Vagina (tissue), 2 donors: ENCODE results near the gene COA5. TPM values are rescaled to one million over a fixed set of nuclear protein-coding genes. Genes with fewer than 3 reads are reported as not detected.
A peak's percentile ranks its signal among the peaks of the same experiment; 100 is the strongest.

Experiments used
- DNase-seq, 2 donors: peaks; one replicate each; pipeline ENCODE4 v3.0.0-alpha.2; 2017; ENCODE audit errors: extremely low spot score in 2 of 2
- H3K27ac ChIP-seq: fragments of 200-600 bp; sonication (generic); one replicate; pipeline ENCODE4 v1.5.1; 2019
- H3K27me3 ChIP-seq: fragments of 200-600 bp; sonication (generic); one replicate; pipeline ENCODE4 v1.5.1; 2019
- H3K36me3 ChIP-seq, 2 donors: fragments of 200-600 bp; sonication (generic); one replicate each; pipeline ENCODE4 v1.5.1; 2017 to 2019
- H3K4me1 ChIP-seq: fragments of 200-600 bp; sonication (generic); one replicate; pipeline ENCODE4 v1.5.1; 2019
- H3K4me3 ChIP-seq, 2 donors: fragments of 200-600 bp; sonication (generic); 1 replicate in 1 of 2; 2 replicates in 1 of 2; pipeline ENCODE4 v1.5.1; 2016 to 2019
- H3K9me3 ChIP-seq: fragments of 200-600 bp; sonication (generic); one replicate; pipeline ENCODE4 v1.5.1; 2019
- POLR2A ChIP-seq, 2 donors: fragments of 450-650 bp; IDR thresholded peaks; one replicate each; pipeline ENCODE4 v1.6.1; 2017; ENCODE audit warnings: antibody characterized with exemption in 2 of 2, mild to moderate bottlenecking in 2 of 2, moderate library complexity in 2 of 2
- POLR2AphosphoS5 ChIP-seq, 2 donors: sonication (generic); formaldehyde crosslinking; IDR thresholded peaks; one replicate each; pipeline ENCODE4 v1.9.0; 2017; ENCODE audit warnings: antibody characterized with exemption in 2 of 2, mild to moderate bottlenecking in 2 of 2, low read depth in 1 of 2; ENCODE audit not compliant: insufficient read depth in 1 of 2
- intact Hi-C: fragments of 100-400 bp; cut with DNase I; formaldehyde crosslinking; loops from one replicate; pipeline ENCODE4 v1.15.1; 2023
- total RNA-seq: library from RNA; depleted of rRNA; stranded (reverse); fragments of >200 nt; gene quantifications from one replicate; pipeline ENCODE4 v1.2.3, GENCODE V29; 2016
- TF ChIP-seq, protein P1 (sequence below), 3 experiments: fragments of 450-650 bp in 2 of 3; fragments of 200-600 bp in 1 of 3; sonication (generic) in 1 of 3; IDR thresholded peaks; one replicate each; pipeline ENCODE4 v1.5.1; 2017 to 2019; ENCODE audit warnings: antibody characterized with exemption in 3 of 3, mild to moderate bottlenecking in 2 of 3, moderate library complexity in 2 of 3

COA5 gene
- total RNA-seq, 1 donor from 2014 or later = 24.1 TPM

GRCh38 chr2:98588880-98589431 is 19.4 kb downstream of the COA5 start:
- Histone ChIP-seq H3K9me3 (no peaks in the 10 kb centered on the region), H3K27me3 (no peaks in the 10 kb centered on the region), H3K4me1 (no peaks in the 10 kb centered on the region), H3K27ac (no peak overlapping the region), H3K36me3 (peaks cover 0 to 16% of the 10 kb centered on the region in 2 donors), H3K4me3 (no peak overlapping the region)
- intact Hi-C loops = no loop called here
- DNase-seq = no peak
- TF ChIP-seq POLR2AphosphoS5 (IDR thresholded peaks at IDR 0.05; ENCODE audit: insufficient read depth in 1 of 2, low read depth in 1 of 2) = peak in 1 of 2 donors; percentile 0
- TF ChIP-seq POLR2A (IDR thresholded peaks at IDR 0.05) = no peak

DNA sequence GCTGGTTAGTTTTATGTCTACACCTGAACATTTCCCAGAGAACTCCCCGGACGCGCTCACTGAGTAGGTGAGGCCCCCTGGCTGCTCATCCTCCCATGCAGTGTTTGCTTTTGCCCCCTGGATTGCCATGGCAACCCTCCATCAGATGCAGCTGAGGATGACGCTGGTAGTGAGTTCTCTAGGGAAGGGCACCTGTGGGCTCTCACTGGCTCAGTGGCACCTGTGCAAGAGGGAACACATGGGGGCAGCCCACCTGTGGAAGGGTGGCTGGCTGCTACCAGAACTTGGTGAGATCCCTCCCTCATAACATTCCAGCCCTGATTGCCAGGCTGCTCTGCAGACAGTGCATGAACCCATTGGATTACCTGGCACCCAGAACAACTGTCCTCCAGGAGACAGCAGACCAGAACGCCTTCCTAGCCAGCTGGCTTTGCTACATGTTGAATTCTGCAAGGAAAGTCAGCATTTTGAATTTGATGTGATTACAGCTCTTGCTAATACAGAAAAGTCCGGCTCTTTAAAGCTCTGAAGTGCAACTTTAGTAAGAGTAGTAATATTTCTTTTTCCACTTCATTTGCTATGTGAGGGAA is 21.7 kb downstream of the COA5 start:
- DNase-seq = peak in 1 of 2 donors; percentile 70
- Histone ChIP-seq H3K4me1 (no peaks in the 10 kb centered on the region), H3K27ac (no peak overlapping the region), H3K9me3 (no peaks in the 10 kb centered on the region), H3K36me3 (peaks cover 0 to 22% of the 10 kb centered on the region in 2 donors), H3K27me3 (no peaks in the 10 kb centered on the region), H3K4me3 (no peak overlapping the region)
- intact Hi-C loops = no loop called here
- TF ChIP-seq, protein P1, sequence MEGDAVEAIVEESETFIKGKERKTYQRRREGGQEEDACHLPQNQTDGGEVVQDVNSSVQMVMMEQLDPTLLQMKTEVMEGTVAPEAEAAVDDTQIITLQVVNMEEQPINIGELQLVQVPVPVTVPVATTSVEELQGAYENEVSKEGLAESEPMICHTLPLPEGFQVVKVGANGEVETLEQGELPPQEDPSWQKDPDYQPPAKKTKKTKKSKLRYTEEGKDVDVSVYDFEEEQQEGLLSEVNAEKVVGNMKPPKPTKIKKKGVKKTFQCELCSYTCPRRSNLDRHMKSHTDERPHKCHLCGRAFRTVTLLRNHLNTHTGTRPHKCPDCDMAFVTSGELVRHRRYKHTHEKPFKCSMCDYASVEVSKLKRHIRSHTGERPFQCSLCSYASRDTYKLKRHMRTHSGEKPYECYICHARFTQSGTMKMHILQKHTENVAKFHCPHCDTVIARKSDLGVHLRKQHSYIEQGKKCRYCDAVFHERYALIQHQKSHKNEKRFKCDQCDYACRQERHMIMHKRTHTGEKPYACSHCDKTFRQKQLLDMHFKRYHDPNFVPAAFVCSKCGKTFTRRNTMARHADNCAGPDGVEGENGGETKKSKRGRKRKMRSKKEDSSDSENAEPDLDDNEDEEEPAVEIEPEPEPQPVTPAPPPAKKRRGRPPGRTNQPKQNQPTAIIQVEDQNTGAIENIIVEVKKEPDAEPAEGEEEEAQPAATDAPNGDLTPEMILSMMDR (IDR thresholded peaks at IDR 0.05) = no peak
- TF ChIP-seq POLR2A (IDR thresholded peaks at IDR 0.05) (no peak), POLR2AphosphoS5 (IDR thresholded peaks at IDR 0.05; ENCODE audit: insufficient read depth in 1 of 2, low read depth in 1 of 2) (no peak)

DNA sequence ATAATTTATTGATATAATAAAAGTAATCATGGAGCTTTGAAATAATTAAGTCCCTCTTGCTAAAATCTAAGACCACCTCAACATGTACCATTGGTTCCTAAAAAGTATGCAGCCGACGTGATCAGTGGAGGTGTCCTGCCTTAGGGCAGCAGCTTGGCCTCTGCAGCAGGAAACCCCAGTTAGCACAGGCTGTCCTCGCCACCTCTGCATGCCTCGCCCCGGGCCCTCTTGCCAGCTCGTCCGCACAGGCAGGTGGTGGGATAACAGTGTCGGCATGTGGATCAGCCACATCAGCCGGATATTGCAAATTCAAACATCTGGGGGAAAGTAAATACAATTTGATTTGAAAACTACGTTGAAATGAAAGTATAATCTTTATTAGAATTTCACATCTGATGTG is 22.9 kb downstream of the COA5 start:
- H3K9me3 ChIP-seq = no peaks in the 10 kb centered on the region
- peaks cover 0 to 20% of the 10 kb centered on the region in 2 donors for H3K36me3 ChIP-seq
- H3K4me3 ChIP-seq = no peak overlapping the region
- no peaks in the 10 kb centered on the region for H3K27me3 ChIP-seq
- peak in 1 of 2 donors; percentile 62 for DNase-seq
- H3K27ac ChIP-seq = no peak overlapping the region
- TF ChIP-seq, protein P1 (IDR thresholded peaks at IDR 0.05) = no peak
- no peak for TF ChIP-seq POLR2A (IDR thresholded peaks at IDR 0.05)
- TF ChIP-seq POLR2AphosphoS5 (IDR thresholded peaks at IDR 0.05; ENCODE audit: insufficient read depth in 1 of 2, low read depth in 1 of 2) = no peak
- H3K4me1 ChIP-seq = no peaks in the 10 kb centered on the region
- intact Hi-C loops = no loop called here

DNA sequence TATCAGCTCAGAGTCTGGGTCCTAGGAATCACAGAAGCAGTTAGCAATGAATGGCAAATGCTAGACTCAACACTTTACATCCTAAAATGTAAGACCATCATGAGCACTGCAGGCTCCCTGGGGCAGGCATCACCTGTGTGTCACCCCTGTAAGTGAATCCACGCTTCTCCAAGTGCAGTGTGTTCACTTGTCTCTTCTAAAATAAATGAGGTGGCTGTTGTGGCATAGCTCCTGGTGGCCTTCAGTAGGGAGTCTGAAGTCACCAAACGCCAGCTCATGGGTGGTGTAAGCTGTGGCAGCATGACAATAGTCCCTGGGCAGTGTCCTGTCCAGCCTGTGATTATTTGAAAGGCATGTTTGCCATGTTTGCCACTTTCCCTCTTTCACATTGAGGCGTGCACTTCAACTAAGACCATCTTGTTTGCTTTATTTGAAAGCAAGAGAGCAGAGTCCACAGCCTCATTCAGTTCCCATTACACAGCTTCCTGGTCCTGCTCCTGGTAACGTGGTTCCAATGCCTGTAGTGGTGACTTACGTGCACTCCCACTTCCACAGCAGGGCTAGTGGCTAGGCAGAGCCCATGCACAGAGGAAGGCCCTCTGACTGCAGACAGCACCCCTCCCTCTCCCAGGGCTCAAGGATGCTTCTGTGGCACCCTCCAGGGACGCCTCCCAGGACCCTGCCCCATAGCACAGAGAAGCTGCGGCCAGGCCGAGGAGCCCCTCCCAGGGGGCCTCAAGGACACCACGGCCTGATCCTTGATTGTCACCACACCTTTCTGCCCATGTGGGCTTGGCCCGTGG is 24.3 kb downstream of the COA5 start:
- Histone ChIP-seq H3K36me3 (peaks cover 0 to 20% of the 10 kb centered on the region in 2 donors), H3K9me3 (no peaks in the 10 kb centered on the region), H3K4me3 (no peak overlapping the region), H3K4me1 (no peaks in the 10 kb centered on the region), H3K27ac (no peak overlapping the region), H3K27me3 (no peaks in the 10 kb centered on the region)
- intact Hi-C loops = no loop called here
- TF ChIP-seq, protein P1 (IDR thresholded peaks at IDR 0.05) = no peak
- TF ChIP-seq POLR2AphosphoS5 (IDR thresholded peaks at IDR 0.05; ENCODE audit: insufficient read depth in 1 of 2, low read depth in 1 of 2) (no peak), POLR2A (IDR thresholded peaks at IDR 0.05) (no peak)
- peak; percentile 54 to 61 for DNase-seq

GRCh38 chr2:98583276-98583675 is 25.0 kb downstream of the COA5 start:
- no peaks in the 10 kb centered on the region for H3K27me3 ChIP-seq
- peaks cover 0 to 20% of the 10 kb centered on the region in 2 donors for H3K36me3 ChIP-seq
- no peak for DNase-seq
- H3K4me1 ChIP-seq = no peaks in the 10 kb centered on the region
- intact Hi-C loops = no loop called here
- no peaks in the 10 kb centered on the region for H3K9me3 ChIP-seq
- TF ChIP-seq POLR2A (IDR thresholded peaks at IDR 0.05) = no peak
- TF ChIP-seq POLR2AphosphoS5 (IDR thresholded peaks at IDR 0.05; ENCODE audit: insufficient read depth in 1 of 2, low read depth in 1 of 2) = no peak
- TF ChIP-seq, protein P1 (IDR thresholded peaks at IDR 0.05) = no peak
- no peak overlapping the region for H3K27ac ChIP-seq
- H3K4me3 ChIP-seq = no peak overlapping the region
